Endometrium (tissue), 2 donors: ENCODE data around the gene MEGF8.
A peak's percentile ranks its signal among the peaks of the same experiment; 100 is the strongest.

Source experiments
- FAIRE-seq: peaks from 2 replicates; lab custom pipeline; 2012; peaks lifted over from hg19 to GRCh38; lab: Jason Lieb, UNC
- donor health status: control.
- donor health status: control.

The MEGF8 gene

DNA sequence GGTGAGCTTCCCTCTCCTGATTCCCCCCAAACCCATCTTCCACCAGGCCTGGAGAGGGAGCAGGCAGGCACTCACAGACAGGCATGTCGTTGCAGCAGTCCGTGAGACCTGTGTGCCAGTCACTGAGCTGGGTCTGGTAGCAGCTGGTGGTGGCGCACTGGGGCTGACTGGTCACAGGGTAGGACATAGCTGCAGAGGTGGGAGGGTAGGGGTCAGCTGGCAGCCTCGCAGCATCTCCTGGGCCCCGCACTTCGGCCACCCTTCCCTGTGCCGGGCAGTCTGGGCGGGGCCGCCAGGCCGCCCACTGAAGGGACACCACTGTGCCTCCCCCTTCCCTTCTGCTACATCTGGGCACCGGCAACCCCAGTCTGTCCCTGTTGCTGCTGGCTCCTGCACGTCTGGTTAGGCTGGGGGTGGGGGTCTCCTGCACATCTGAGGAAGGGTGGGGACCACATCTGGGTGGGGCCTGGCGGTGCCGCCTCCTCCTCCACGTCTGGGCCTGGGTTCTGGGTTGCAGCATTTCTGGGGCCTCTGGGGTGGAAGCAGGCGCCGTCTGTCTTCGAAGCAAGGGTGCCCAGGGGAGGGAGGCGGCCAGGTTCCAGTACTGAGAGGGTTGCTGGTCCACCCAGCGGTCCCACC lies 63.5 kb downstream of the MEGF8 start:
- no peak for FAIRE-seq

DNA sequence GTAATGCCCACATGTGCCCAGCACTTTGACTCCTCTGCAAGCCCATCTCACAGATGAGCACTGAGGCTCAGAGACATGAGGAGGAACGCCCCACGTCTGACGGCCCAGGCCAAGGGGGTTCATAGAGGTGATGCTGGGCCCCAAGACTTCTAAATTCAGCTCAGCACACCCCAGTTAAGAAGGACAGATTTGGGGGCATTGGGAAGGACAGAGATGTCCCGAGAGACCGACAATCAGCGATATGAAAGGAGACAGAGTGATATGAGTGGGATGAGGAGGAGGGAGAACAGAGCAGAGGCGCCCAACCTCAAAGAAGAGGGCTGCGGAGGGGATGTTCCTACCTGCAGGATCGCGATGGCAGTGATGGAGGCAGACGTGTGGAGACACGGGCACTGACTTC lies 64.5 kb downstream of the MEGF8 start, which contains the start of gene CNFN:
Gene CNFN (minus strand): TSS at position 399 of the 400 bp plus-strand sequence. CDS start 1,260 bp downstream, outside the sequence.
- FAIRE-seq, result no peak

DNA sequence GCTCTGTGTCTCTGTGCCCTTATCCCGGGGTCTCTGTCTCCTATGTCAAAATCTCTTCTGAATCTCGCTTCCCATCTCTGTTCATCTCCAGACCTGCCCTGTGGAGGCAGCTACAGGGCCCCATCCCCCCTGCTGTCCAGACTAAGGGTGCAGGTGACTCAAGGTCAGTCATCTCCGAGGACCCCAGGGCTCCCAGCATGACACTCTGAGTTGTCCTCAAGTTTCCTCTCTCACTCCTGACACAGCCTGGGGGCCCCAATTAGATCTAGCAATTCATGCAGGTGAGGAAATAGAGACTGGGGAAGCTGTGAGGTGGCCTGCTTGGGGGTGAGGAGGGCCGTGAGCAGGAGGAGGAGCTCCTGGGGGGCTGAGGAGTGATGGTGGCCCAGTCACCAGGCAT lies 66.7 kb downstream of the MEGF8 start:
- no peak for FAIRE-seq

DNA sequence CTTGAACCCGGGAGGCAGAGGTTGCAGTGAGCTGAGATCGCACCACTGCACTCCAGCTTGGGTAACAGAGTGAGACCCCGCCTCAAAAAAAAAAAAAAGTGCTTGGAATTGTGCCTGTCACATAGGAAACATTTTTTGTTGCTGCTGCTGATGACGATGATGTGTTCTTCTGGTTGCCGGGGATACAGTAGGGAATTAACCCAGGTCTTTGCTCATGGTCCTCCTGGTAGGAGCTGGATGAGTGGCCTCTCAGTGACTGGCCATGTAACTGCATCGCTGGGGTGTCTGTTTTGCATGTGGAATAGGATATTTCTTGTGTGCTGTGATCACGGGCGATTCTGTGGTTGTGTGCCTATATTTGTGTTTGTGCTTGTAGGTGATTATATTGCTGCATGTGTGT lies 69.3 kb downstream of the MEGF8 start:
- FAIRE-seq, result no peak

DNA sequence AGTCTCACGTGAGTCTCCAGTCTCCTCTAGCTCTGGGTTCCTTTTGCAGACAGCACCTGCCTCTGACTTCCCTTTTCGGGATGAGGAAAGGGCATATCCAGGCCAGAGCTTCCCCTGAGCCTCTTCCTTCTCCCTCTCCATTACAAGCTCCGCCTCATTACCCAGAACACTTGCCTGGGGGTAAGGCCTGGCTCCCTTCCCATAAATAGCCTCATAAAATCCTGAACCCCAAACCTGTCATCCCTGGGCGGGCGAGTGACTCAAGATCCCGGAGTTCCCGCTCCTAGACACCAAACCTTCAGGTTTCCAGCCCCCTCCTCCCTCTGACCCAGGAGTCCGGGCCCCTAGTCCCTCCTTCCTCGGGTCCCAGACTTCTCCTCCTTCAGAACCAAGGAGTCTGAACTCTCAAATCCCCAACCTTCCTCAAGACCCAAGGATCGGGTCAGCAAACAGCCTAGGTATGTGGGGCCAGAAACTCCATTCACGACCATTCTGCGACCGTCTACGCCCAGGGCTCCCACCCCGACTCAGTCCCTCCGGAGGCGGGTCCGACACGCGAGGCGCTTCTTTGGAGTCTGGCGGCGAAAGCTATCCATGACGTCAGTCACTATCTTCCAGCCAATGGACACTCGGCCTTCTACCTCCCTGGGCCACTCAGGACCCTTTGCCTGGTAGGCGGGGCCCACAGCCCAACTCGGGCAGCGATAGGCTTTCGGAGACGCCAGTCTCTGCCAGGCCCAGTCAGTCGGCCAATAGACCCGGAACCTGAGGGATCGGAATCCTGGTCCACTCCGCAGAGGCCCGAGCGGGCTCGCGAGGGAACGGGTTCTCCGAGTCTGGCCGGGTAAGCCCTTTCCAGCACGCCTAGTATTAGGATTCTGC lies 71.2 kb downstream of the MEGF8 start:
- FAIRE-seq, result peak; percentile 99

DNA sequence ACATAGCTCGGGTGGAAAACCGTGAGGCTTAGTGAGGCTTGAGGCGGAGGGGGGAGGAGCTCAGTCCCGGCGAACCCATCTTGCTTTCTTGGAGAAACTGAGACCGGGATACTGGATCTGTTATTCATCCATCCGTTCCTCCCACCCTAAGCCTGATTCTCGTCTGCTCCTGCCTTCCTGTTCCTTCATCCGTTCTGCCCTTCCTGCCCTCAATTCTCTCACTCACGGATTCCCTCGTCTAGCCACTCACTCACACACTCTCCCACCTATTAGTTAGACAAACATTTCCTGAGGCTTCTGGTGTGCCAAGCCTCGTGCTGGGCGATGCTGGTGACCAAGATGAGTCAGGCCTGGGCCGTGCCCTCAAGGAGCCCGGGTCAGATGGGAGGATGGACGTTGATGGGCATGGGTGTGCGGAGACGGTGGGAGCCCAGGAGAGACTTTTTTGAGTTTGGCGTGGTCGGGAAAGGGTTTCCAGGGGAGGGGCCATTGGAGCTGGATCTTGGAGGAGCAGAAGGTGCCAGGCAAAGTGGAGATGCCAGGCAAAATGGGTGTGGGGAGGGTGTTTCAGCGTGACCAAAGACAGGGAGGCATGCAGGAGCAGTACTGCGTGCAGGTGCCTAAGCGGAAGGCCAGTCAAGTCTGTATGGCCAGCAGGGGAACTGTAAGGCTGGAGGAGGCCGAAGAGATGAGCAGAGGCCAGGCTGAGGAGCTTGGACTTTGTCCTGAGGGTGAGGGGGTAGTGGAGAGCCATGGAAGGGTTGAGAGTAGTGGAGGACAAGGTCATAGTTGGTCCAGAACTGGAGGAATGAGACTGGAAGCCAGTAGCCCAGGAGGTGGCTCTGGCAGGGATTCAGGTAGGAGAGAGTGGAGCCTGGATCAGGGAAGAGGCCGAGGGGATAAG lies 72.1 kb downstream of the MEGF8 start:
- no peak for FAIRE-seq

DNA sequence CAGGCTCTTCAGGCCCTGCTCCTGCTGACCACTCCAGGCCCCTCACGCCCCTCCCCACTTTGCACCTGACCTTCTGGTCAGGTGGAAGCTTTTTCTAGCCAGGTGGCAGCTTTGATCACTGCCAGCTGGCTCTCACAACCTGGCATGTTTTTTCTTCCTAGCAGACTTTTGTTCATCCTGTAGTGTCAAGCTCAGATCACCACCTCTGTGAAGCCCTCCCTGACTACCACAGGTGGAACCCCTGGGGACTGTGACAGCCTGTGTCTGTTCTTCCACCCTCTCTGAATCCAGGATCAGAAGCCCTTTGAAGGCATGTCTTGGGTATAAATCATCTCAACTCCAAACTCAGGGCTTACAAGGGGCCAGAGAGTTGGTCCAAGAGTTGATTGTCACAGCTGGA lies 75.0 kb downstream of the MEGF8 start:
- FAIRE-seq, result no peak

DNA sequence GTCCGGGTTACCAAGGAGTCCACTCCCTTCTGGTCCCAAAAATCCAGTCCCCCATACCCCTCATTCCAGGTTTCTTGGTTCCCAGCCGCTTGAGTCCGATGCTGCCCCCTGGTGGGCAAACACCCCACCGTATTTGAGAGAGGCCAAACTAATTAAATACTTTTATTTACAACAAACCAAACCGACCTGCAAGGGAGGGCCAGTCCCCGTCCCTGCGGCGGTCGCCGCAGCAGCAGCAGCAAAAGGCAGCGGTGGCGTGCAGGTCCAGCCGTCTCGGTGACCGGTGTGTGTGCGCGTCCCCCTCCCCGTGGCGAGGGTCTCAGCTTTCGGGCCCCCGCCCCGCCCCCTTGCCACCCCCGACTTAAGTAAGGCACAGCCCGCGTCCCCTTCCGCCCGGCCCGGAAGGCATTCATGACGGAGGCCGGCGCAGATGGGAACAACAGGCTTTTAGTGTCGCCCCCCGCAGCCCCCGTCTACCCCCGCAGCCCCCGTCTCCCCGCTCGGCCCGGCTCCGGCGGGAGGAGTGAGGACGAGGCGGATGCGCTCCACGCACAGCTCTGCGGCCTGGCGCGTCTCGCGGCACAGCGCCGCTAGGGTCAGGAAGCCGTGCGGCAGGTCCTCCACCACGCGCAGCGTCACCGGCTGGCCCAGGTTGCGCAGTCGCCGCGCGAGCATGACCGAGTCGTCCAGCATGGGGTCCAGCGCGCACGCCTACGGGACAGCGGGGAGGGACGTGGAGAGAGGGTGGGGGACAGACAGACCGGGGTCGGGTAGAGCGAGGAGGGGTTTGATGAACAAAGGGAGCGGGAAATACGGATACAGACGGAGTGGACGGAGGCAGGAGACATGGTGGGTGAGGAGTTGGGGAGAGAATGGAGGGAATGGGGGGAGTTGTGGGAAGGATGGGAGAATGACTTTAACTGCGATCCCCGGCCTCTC lies 76.2 kb downstream of the MEGF8 start:
- FAIRE-seq, result no peak

DNA sequence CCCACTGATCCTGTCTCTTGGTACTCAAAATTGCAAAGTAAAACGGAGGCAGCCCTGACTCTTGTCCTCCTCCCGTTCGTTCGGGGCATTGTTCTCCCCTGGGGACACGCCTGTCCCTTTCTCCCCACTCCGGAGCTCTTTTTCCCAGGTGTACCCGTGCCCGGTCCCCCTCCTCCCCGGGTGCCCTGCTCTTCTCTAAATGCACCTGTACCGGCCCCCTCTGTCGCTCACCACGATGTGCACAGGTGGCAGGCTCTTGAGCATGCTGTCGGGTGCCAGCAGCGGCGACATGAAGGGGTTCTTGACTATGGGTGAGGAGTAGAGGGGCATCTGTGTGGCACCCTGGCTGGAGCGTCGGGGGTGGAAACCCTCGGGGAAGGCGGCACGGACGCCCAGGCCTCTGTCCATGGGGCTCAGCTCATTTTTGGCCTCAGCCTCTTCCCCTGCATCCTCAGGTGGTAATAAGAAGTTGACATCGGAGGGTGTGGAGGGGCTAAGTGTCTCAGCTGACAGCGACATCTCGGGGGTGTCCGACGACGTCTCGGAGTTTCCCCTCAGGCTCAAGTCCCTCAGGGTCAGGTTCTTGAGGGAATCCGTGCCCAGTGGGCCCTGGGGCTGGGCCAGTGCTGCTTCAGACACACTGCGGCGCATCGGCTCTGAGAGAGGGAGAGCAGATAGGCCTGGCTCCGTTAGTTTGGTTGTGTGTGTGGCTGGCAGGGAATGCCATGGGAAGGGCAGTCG lies 77.1 kb downstream of the MEGF8 start:
- FAIRE-seq, result no peak

DNA sequence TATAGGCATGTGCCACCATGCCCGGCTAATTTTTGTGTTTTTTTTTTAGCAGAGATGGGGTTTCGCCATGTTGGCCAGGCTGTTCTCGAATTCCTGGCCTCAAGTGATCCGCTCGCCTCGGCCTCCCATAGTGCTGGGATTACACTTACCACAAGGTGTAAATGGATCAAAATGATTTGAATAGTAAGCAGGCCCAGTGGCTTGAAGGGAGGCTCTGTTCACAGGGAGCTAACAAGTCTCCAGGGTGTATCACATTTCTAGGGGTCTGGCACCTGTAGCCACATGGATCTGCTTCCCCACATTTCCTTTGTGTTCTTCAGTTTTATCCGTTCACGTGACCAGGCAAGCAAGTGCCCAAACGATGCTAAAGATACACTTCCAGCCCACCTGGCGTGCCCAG lies 78.2 kb downstream of the MEGF8 start:
- FAIRE-seq, result no peak

DNA sequence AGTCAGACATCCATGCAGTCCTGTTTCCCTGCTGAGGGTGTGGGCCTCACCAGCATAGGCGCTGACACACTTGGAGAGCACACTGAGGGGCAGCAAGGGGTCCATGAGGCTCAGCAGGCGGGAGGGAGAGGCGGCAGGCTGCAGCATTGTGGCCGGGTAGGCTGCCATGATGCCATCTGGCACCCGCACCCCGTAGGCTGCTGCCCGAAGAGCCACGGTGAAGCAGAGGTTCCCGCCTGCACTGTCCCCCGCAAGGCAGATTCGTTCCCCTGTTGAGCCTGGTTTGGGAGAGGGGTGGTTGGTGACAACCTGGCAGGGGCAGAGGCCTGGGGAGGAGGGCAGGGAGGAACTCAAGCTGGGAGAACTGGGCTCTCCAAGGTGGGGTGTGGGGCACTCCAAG lies 80.7 kb downstream of the MEGF8 start:
- FAIRE-seq, result no peak

DNA sequence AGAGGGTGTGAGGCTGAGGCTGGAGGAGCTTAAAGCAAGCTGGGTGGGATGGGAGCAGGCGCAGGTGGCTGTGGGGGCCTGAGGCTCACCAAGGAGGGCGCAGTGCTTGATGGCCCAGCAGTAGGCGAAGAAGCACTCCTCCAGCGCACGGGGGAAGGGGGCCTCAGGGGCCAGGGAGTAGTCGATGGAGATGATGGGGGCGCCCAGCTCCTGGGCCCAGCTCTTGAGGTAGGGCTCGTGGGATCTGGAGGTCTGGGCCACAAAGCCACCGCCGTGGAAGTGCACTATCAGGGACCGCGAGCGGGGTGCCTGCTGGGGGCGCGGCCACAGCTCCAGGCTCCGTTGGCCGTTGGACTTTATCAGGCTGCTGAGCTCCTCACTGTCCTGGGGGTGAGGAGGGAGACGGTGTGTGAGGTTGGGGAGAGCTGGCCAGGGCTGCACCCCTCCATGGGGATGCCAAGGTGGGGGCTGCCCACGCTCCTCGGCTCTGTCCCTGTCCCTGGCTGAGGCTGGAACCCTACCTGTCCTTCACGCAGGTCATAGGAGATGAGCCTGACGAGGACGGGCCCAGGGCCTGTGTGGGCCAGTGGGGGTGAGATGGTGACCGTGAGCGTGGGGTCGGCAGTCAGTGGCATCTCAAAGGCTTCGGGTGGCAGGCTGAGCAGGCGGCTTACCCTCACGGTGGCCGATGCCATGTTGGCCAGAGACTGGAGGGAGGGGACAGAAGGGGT lies 81.8 kb downstream of the MEGF8 start:
- no peak for FAIRE-seq

DNA sequence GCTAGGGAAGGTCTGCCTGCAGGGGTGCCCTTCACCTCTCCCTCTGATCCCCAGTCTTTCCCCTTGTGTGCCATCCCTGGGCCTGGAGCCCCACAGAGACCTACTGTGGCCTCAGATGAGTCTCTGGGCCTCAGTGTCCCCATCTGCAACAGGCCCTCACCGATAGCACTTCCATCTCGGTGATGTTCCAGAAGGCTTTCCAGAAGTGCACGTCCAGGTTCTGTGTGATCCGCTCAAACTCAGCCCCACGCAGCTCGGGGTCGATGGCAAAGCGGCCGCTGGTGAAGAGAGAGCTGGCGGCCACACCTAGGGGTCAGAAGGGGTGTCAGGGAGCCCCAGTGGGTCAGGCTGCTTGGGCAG lies 82.4 kb downstream of the MEGF8 start:
- no peak for FAIRE-seq

DNA sequence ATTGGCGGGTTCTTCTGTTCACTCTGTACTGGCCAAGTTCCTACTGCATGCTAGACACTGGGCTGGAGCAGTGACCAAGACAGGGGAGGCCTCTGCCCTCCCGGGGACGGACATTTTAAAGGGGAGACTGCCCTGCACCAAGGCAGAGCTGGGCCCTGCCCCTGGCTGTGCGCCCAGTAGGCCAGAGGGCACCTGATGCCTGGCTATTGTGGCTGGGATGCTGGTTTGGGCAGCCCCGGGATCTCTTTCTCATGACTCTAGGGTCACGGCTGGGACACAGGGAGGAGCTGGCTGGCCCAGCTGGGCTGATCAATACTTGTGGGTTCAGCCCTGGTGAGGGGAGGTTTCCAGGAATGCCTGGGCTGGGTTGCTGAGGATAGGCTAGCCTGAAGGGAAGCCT lies 84.0 kb downstream of the MEGF8 start:
- no peak for FAIRE-seq

DNA sequence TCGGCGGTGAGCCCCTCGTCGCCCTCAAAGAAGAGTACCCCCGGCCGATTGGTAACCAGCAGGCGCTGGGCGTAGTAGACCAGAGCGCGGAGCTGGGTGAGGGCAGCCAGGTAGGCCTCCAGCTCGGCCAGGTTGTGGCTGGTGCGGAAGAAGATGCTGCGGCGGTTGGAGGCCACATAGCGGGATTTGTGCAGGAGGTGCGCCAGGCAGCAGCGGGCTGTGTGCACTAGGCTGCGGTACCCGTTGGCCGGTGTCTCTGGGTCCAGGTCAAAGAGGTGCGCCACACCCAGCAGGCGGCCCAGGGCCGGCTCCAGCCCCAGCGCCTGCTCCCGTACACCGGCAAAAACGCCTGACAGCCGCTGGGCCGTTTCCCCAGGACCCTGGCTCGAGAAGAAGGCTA lies 84.9 kb downstream of the MEGF8 start:
- no peak for FAIRE-seq

DNA sequence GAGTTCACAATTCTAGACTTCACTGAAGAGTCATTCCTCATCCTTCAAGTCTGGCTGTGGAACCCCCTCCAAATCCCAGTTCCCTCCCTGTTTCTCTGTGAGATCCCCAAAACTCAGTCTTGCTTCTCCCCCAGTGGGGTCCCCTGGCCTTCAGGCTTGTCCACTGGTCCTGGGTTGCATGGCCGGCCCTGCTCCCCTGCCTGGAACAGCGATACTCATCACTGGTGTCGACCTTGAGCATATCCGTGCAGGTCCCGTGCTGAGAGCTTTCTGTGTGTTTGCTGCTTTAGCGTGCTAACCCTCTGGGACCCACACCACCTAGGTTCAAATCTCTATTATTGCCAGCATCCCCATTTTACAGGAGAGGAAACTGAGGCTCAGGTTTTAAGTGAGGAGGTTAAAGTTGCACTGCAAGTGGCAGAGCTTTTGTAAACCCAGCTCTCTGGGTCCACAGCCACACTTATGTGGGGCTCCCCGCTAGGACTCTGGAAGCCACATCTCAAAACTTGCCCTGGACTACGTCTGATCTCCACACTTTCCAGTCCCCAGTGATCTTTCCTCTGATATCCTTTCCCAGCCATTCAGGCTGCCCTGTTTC lies 86.2 kb downstream of the MEGF8 start:
- no peak for FAIRE-seq

DNA sequence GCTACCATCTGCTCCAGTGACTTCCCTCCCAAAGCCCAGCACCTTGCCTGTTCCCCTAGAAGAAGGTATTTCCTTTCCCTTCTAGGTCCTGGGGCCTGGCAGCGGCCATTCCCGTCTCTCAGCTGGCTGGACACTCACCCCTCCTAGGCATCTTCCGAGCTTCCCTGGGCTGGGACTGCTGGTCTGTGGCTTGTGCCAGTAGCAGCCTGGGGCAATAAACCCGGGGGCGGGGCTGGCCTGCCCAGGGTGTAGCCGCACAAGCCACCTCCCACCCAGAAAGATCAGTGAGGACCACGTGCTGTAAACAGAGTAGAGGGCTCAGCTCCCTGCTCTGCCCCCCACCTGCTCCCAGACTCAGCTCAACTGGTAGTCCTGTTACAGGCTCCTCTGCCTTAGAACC lies 86.8 kb downstream of the MEGF8 start:
- no peak for FAIRE-seq

DNA sequence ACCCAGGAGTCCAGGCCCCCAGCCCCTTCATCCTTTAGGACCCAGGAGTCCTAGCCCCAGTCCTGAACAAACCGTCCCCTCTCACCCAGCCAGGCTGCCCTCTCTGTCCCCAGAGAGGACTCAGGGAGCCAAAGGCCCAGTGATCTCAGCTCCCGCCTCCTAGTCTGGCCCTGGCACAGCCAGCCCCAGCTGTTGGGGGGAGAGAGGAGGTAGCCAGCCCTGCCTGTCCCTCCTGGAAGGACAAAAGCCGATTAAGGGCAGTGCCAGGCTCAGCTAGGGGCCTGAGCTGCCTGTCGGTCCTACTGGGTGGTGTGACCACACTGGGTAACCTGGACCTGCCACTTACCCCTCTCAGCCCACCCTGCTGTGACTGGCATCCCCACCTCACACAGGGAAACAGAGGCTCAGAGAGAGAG lies 87.2 kb downstream of the MEGF8 start:
- no peak for FAIRE-seq

DNA sequence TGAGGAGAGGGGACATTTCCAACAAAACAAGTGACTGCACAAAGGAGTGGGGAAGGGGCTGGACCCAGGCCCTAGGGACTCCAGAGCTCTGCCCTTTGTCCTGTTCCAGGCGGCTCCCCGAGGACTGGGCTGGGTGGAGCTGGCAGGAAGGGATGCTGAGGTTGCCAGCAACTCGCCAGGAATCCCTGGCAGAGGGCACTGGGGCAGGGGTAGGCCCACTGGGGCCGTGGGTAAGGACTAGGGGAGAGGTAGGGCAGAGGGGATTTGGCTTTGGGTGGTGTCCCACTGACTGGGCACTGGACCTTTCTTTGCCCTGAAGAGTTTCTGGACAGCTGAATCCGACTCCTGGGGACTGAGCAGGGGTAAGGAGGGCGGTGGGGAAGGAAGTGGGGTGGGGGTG lies 93.9 kb downstream of the MEGF8 start:
- no peak for FAIRE-seq

DNA sequence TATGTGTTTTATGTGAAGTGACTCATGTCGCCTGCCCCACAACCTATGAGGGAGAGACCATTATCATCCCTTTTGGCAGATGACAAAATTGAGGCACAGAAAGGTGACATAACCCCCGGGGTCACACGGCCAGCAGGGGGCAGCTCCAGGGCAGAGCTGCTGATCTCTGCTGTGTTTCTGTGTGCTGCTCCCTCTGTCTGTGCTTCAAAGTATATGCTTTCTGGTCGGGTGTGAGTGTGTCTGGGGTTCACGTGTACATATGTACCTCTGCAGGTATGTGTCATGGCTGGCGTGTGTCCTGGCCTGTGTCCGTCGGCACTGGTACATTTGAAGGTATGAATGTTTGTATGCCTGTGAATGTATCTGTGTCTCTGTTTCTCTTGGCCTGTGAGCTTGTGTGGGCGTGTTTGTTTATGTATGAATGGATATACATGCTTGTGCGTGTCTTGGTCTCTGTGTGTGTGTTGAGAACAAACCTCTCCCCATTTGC lies 94.7 kb downstream of the MEGF8 start:
- FAIRE-seq, result no peak
